GM12878 (cell line): Measurements from ENCODE around the gene MALRD1.

ENCODE experiments used
- CREM ChIP-seq: IDR thresholded peaks from 2 replicates; pipeline ENCODE4 v1.6.1; 2014; ENCODE audit warnings: antibody characterized with exemption, low read depth
- EZH2 ChIP-seq: IDR thresholded peaks from 2 replicates; pipeline ENCODE4 v1.6.1; 2012; ENCODE audit warnings: low read depth, mild to moderate bottlenecking, control low read depth, inconsistent platforms, low read length, borderline replicate concordance; ENCODE audit not compliant: control insufficient read depth
- GABPA ChIP-seq: IDR thresholded peaks from 2 replicates; pipeline ENCODE4 v1.6.1; 2014; ENCODE audit warnings: antibody characterized with exemption, low read depth, mild to moderate bottlenecking, inconsistent platforms
- HDGF ChIP-seq: fragments of 450-650 bp; IDR thresholded peaks from 2 replicates; pipeline ENCODE4 v1.6.1; 2016; ENCODE audit warnings: antibody characterized with exemption
- NR2F1 ChIP-seq: fragments of 450-650 bp; conservative IDR thresholded peaks from 2 replicates; pipeline ENCODE4 v1.6.1; 2017; ENCODE audit warnings: mild to moderate bottlenecking
- POLR2AphosphoS5 ChIP-seq: IDR thresholded peaks from 2 replicates; pipeline ENCODE4 v1.6.1; 2011; ENCODE audit warnings: mild to moderate bottlenecking, low read length, inconsistent platforms
- TF ChIP-seq, protein P1 (sequence below), 3 experiments: IDR thresholded peaks in 2 of 3; conservative IDR thresholded peaks in 1 of 3; 2 replicates each; pipeline ENCODE4 v1.5.1; 2011; ENCODE audit warnings: low read depth in 3 of 3, low read length in 3 of 3, mild to moderate bottlenecking in 3 of 3, control low read depth in 2 of 3, moderate library complexity in 2 of 3, inconsistent platforms in 1 of 3, mixed read lengths in 1 of 3; ENCODE audit not compliant: control insufficient read depth in 2 of 3, insufficient read depth in 1 of 3; ENCODE audit errors: extremely low read depth in 1 of 3
- TF ChIP-seq, protein P2 (sequence below): IDR thresholded peaks from 2 replicates; pipeline ENCODE4 v1.6.1; 2011; ENCODE audit warnings: mild to moderate bottlenecking, low read depth, low read length, moderate library complexity; ENCODE audit not compliant: insufficient replicate concordance

GRCh38 chr10:19683960-19684359 lies 635.4 kb downstream of the MALRD1 start:
- TF ChIP-seq HDGF = no peak
- TF ChIP-seq, protein P1, sequence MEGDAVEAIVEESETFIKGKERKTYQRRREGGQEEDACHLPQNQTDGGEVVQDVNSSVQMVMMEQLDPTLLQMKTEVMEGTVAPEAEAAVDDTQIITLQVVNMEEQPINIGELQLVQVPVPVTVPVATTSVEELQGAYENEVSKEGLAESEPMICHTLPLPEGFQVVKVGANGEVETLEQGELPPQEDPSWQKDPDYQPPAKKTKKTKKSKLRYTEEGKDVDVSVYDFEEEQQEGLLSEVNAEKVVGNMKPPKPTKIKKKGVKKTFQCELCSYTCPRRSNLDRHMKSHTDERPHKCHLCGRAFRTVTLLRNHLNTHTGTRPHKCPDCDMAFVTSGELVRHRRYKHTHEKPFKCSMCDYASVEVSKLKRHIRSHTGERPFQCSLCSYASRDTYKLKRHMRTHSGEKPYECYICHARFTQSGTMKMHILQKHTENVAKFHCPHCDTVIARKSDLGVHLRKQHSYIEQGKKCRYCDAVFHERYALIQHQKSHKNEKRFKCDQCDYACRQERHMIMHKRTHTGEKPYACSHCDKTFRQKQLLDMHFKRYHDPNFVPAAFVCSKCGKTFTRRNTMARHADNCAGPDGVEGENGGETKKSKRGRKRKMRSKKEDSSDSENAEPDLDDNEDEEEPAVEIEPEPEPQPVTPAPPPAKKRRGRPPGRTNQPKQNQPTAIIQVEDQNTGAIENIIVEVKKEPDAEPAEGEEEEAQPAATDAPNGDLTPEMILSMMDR (IDR thresholded peaks at IDR 0.05 in 2 of 3, conservative IDR thresholded peaks at IDR 0.05 in 1 of 3; ENCODE audit: control insufficient read depth in 2 of 3, extremely low read depth in 1 of 3, insufficient read depth in 1 of 3, low read depth in 3 of 3, low read length in 3 of 3) = no peak
- TF ChIP-seq GABPA = no peak
- TF ChIP-seq EZH2 = no peak
- no peak for TF ChIP-seq POLR2AphosphoS5
- TF ChIP-seq, protein P2, sequence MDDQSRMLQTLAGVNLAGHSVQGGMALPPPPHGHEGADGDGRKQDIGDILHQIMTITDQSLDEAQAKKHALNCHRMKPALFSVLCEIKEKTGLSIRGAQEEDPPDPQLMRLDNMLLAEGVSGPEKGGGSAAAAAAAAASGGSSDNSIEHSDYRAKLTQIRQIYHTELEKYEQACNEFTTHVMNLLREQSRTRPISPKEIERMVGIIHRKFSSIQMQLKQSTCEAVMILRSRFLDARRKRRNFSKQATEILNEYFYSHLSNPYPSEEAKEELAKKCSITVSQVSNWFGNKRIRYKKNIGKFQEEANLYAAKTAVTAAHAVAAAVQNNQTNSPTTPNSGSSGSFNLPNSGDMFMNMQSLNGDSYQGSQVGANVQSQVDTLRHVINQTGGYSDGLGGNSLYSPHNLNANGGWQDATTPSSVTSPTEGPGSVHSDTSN = no peak
- no peak for TF ChIP-seq NR2F1
- no peak for TF ChIP-seq CREM
